Lower leg skin (tissue), 4 donors: ENCODE results near the gene DTX1. TPM values are rescaled to one million over a fixed set of nuclear protein-coding genes. Genes with fewer than 3 reads are reported as not detected.
"Not testable (repeated sequence)": the region's sequence is repeated elsewhere in the genome, so short reads cannot be mapped to it uniquely, and the experiment has no call there.

ENCODE experiments used
- DNase-seq, 2 donors: peaks; one replicate each; pipeline ENCODE4 v3.0.0-alpha.2; 2019; ENCODE audit warnings: low spot score in 2 of 2
- H3K4me3 ChIP-seq: fragments of 200-600 bp; sonication (generic); 2 replicates; pipeline ENCODE4 v1.5.1; 2017; ENCODE audit warnings: mild to moderate bottlenecking, low read depth; ENCODE audit not compliant: poor library complexity, severe bottlenecking
- POLR2A ChIP-seq, 2 donors: fragments of 450-650 bp; IDR thresholded peaks; one replicate each; pipeline ENCODE4 v1.6.1; 2016 to 2017; ENCODE audit warnings: antibody characterized with exemption in 2 of 2, mild to moderate bottlenecking in 1 of 2, moderate library complexity in 1 of 2
- WGBS, 2 donors: methylation state at CpG; one replicate each; pipeline ENCODE4 v1.1.5; 2018; 5-methylcytosine and 5-hydroxymethylcytosine counted together
- intact Hi-C: fragments of 100-400 bp; cut with DNase I; formaldehyde crosslinking; loops from one replicate; pipeline ENCODE4 v1.15.0; 2023; ENCODE audit warnings: low total_unique reads
- total RNA-seq, 4 donors: library from RNA; depleted of rRNA; stranded (reverse); fragments of >200 nt; gene quantifications; one replicate each; pipeline ENCODE4 v1.1.0, GENCODE V29; 2016
- TF ChIP-seq, protein P1 (sequence below), 3 donors: fragments of 450-650 bp; IDR thresholded peaks; one replicate each; pipeline ENCODE4 v1.5.1; 2016; ENCODE audit warnings: antibody characterized with exemption in 3 of 3, mild to moderate bottlenecking in 3 of 3, moderate library complexity in 2 of 3

DTX1 gene
- total RNA-seq, 4 donors from 2014 or later, result 1.5 to 5.0 (median 3.4) TPM

DNA sequence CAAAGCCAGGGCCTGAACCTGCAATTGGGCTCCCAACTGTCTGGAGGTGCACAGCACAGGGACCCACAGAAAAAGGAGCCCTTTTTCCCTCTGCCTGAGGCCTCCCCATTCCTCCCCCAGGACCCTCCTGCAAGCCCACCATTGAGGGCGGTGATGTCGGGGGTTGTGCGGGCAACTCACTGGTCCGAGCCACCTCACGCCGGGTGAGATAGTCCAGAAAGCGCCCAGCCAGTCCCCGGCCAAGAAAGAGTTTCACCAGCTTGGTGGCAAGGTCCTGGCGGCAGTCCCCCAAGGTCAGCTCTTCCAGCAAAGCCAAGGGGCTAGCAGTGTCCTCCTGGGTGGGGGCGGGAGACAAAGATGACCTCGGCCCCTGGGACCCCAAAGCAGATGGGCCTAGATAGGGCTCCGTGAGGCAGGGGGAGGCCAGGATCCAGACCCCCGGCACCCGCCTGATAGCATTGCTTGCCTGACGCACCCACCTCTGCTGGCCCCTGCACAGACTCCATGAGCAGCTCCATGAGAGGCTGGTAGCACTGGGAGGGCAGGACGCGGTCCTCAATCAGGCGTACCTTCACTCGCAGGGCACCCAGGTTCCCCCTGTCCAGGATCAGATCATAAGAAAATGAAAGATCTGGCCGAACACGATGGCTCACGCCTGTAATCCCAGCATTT, 59.1 kb downstream of the DTX1 start:
- WGBS, 2 donors, result 82 to 84% methylated on average over 21 to 22 of the region's 22 CpGs
- intact Hi-C loops, result no loop called here
- DNase-seq, result no peak
- no peak for TF ChIP-seq POLR2A (IDR thresholded peaks at IDR 0.05)
- TF ChIP-seq, protein P1, sequence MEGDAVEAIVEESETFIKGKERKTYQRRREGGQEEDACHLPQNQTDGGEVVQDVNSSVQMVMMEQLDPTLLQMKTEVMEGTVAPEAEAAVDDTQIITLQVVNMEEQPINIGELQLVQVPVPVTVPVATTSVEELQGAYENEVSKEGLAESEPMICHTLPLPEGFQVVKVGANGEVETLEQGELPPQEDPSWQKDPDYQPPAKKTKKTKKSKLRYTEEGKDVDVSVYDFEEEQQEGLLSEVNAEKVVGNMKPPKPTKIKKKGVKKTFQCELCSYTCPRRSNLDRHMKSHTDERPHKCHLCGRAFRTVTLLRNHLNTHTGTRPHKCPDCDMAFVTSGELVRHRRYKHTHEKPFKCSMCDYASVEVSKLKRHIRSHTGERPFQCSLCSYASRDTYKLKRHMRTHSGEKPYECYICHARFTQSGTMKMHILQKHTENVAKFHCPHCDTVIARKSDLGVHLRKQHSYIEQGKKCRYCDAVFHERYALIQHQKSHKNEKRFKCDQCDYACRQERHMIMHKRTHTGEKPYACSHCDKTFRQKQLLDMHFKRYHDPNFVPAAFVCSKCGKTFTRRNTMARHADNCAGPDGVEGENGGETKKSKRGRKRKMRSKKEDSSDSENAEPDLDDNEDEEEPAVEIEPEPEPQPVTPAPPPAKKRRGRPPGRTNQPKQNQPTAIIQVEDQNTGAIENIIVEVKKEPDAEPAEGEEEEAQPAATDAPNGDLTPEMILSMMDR (IDR thresholded peaks at IDR 0.05), result no peak
- no peak overlapping the region for H3K4me3 ChIP-seq

DNA sequence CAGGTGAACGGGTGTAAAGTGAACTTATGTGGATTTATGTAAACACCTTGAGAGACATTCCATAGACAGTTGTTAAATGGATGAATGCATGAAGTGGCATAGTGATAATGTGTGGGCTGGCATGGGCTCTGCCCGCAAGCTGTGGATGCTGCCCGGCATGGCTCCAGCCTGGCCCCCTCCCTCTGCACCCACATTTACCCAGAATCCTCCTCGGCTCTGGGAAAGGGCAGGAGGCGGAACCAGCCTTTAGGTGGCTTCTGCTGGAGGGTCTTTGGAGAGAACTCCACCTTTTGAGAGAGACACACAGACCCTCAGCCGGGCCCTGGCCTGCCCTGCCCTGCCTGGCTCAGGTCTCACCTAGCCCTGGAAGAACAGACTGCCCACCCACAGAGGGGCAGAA, 60.3 kb downstream of the DTX1 start:
- intact Hi-C loops, result no loop called here
- WGBS, 2 donors, result 46 to 61% methylated on average over 4 to 6 of the region's 6 CpGs
- TF ChIP-seq, protein P1 (IDR thresholded peaks at IDR 0.05), result no peak
- TF ChIP-seq POLR2A (IDR thresholded peaks at IDR 0.05), result no peak
- DNase-seq, result no peak
- no peak overlapping the region for H3K4me3 ChIP-seq

DNA sequence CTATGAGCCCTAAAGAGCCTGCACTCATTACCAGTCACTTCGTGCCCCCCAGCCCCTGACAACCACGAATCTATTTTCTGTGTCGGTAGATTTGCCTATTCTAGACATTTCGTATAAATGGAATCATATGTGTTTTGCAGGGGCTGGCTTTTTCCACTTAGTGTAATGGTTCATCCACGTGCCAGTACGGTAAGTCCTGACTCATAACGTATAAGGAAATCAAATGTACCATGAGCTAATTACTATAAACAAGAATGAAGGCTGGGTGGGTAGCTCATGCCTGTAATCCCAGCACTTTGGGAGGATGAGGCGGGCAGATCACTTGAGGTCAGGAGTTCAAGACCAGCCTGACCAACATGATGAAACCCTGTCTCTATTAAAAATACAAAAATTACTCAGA, 61.2 kb downstream of the DTX1 start:
- intact Hi-C loops, H3K4me3 ChIP-seq, DNase-seq: not testable (repeated sequence)
- 56 to 57% methylated on average over 8 of the region's 8 CpGs for WGBS, 2 donors

DNA sequence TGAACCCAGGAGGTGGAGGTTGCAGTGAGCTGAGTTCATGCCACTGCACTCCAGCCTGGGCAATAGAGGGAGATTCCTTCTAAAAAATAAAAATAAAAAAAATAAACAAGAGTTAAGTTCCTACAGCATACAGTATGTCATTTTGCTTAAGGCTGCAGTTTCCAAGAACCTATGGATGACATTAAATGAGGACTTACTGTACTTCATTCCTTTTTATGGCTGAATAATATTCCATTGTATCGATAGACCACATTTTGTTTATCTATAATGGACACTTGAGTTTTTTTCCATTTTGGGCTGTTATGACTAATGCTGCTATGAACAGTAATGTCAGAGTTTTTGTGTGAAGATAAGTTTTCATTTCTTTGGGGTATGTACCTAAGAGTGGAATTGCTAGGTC, 61.6 kb downstream of the DTX1 start:
- no peak for DNase-seq
- intact Hi-C loops, result no loop called here
- no peak for TF ChIP-seq POLR2A (IDR thresholded peaks at IDR 0.05)
- TF ChIP-seq, protein P1 (IDR thresholded peaks at IDR 0.05), result no peak
- 96 to 100% methylated on average over 1 of the region's 1 CpG for WGBS, 2 donors
- no peak overlapping the region for H3K4me3 ChIP-seq

DNA sequence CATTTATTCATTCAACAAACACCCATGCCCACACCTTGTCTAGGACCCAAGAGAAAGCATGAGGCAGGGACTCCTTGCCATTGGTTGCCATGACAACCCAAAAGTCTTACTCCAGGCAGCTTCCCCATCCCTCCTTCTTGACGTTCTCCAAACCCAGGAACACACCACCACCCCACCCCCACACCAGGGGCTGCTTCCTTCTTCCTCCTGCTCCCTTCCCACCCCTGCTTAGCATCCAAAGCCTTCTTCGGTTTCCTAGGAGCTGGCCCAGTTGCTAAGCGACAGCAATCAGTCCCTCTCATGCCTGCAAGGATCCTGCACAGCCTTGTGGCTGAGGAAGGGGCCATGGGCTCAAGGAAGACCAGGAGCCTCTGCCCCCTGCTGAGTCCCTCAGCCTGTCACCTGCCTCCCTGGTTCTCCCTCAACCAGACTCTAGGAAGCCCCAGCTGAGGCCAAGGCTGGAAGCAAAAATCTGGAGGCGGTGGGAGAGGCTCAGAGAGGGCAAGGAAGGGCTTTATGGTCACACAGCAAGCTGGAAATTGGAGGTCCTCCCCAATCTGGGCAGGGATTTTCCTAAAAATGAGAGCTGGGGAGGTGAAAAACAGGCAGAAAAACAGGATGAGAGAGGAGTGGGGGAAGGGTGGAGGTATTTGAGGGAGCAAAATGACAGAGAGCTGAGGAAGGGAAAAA, 63.6 kb downstream of the DTX1 start:
- no peak for DNase-seq
- 42 to 47% methylated on average over 4 of the region's 4 CpGs for WGBS, 2 donors
- no peak overlapping the region for H3K4me3 ChIP-seq
- intact Hi-C loops, result no loop called here
- TF ChIP-seq, protein P1 (IDR thresholded peaks at IDR 0.05), result no peak
- no peak for TF ChIP-seq POLR2A (IDR thresholded peaks at IDR 0.05)

DNA sequence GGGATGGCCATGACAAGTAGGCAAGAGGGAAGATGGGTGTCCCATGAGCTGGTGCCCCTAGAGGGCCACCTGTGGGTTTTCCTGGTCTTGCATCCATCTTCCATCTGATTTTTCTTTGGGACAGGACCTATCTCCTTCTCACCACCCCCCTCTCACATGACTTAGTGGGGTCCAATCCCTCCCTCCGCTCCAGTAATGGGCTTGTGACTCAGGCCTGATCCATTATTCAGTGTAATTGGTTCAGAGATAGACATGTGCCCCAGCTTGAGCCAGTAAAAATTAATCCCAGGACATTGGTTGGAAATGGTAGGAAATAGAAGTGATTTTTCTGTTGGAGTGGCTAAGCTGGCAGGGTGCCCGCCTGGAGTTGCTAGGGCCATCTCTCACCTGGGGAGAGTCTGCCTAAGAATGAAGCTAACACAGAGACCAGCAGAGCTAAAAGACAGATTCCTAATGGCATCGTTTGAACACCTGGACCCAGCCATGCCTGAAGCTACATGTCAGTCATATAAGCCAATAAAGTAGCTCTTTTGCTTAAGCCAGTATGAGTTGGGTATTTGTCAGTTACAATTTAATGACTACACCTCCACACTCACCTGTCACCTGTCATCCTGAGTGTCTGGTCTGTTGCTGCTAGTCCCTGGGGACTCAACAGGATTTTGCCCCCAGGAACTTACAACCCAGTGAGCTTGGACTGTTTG, 64.3 kb downstream of the DTX1 start:
- WGBS, 2 donors, result 67 to 68% methylated on average over 3 of the region's 3 CpGs
- TF ChIP-seq, protein P1 (IDR thresholded peaks at IDR 0.05), result no peak
- TF ChIP-seq POLR2A (IDR thresholded peaks at IDR 0.05), result no peak
- DNase-seq, result no peak
- intact Hi-C loops, result no loop called here
- no peak overlapping the region for H3K4me3 ChIP-seq
